RWPE1 (cell line): Measurements from ENCODE around the gene MMD2.

Source experiments
- CTCF ChIA-PET: fragments of 350-600 bp; sonication (Branson Sonifier 250); formaldehyde crosslinking; extraction: SDS; loops from one replicate; lab custom pipeline; 2021; lab: Yijun Ruan, JAX
- POLR2A ChIA-PET: fragments of 400-600 bp; formaldehyde crosslinking; extraction: SDS; loops from one replicate; lab custom pipeline; 2020; ENCODE audit warnings: antibody characterized with exemption; ENCODE audit not compliant: low non-redundant PET; lab: Yijun Ruan, JAX
- DNase-seq: peaks from one replicate; pipeline ENCODE4 v3.0.0; 2012; ENCODE audit warnings: low spot score
- H3K27ac ChIP-seq: fragments of 450-650 bp; 2 replicates; pipeline ENCODE4 v1.5.1; 2017
- TF ChIP-seq, protein P1 (sequence below): fragments of 450-650 bp; conservative IDR thresholded peaks from 2 replicates; pipeline ENCODE4 v1.5.1; 2017; ENCODE audit warnings: low read depth, mild to moderate bottlenecking

Gene MMD2

DNA sequence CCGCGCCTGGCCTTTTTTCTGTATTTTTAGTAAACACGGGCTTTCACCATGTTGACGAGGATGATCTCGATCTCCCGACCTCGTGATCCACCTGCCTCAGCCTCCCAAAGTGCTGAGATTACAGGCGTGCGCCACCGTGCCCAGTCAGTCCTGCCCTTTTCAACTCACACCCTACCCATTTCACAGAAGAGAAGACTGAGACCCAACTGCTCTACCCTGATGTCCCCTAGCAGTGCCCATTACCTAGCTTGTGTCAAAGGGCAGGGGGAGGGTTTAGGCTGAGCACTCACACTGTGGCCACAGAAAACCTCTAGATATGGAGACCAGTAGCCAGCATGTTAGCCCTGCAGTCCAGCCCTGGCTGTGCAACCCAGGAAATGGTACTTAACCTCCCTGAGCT, 15.7 kb downstream of the MMD2 start:
- TF ChIP-seq, protein P1, sequence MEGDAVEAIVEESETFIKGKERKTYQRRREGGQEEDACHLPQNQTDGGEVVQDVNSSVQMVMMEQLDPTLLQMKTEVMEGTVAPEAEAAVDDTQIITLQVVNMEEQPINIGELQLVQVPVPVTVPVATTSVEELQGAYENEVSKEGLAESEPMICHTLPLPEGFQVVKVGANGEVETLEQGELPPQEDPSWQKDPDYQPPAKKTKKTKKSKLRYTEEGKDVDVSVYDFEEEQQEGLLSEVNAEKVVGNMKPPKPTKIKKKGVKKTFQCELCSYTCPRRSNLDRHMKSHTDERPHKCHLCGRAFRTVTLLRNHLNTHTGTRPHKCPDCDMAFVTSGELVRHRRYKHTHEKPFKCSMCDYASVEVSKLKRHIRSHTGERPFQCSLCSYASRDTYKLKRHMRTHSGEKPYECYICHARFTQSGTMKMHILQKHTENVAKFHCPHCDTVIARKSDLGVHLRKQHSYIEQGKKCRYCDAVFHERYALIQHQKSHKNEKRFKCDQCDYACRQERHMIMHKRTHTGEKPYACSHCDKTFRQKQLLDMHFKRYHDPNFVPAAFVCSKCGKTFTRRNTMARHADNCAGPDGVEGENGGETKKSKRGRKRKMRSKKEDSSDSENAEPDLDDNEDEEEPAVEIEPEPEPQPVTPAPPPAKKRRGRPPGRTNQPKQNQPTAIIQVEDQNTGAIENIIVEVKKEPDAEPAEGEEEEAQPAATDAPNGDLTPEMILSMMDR = no peak
- no peak for DNase-seq
- ChIA-PET POLR2A (no interaction called here), CTCF (no interaction called here)
- no peak overlapping the region for H3K27ac ChIP-seq

DNA sequence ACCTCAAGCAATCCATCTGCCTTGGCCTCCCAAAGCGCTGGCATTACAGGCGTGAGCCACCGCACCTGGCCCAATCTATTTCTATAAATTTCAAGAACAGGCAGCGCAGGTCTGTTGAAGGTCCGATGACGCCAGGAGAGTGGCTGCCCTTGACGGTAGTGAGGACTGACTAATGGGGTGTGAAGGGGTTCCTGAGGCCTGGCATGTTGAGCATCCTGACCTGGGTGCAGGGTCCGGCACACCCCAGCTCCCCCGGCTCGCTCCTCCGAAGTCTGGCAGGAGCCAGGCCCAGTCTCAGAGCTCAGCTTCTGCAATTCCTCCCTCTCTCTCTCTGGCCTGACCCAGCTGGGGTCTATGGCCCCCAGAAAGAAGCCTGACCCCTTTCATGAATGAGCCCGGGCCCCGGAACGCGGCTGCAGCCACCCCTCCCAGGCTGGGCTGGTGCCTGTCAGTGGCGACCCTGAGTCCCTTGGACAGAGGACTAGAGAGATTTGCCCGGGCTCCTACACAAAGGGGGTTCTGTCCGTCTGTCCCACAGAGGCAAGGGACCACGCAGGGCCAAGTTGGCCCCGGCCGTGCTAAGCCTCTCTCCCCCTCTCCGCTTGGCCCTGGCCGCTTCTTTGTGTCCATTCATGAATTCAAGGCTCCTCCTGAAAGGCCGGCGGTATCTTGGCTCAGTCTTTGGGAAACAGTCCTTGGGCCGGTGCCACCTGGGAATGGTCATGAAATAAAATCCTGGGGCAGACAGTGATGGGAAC, 18.8 kb downstream of the MMD2 start:
- POLR2A ChIA-PET = no interaction called here
- CTCF ChIA-PET = no interaction called here
- TF ChIP-seq, protein P1 = no peak
- no peak overlapping the region for H3K27ac ChIP-seq
- DNase-seq = no peak

DNA sequence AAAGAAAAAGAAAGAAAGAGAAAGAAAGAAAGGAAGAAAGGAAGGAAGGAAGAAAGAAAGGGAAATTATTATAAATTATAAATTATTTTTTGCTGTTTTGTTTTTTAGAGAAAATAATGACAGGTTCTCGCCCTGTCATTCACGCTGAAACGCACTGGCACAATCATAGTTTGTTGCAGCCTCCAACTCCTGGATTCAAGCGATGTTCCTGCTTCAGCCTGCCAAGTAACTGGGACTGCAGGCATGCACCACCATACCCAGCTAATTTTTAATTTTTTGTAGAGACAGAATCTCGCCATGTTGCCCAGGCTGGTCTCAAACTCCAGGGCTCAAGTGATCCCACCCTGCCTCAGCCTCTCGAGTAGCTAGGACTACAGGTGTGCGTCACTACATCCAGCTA, 21.6 kb downstream of the MMD2 start:
- no peak for DNase-seq
- TF ChIP-seq, protein P1 = no peak
- ChIA-PET POLR2A (no interaction called here), CTCF (no interaction called here)
- no peak overlapping the region for H3K27ac ChIP-seq

DNA sequence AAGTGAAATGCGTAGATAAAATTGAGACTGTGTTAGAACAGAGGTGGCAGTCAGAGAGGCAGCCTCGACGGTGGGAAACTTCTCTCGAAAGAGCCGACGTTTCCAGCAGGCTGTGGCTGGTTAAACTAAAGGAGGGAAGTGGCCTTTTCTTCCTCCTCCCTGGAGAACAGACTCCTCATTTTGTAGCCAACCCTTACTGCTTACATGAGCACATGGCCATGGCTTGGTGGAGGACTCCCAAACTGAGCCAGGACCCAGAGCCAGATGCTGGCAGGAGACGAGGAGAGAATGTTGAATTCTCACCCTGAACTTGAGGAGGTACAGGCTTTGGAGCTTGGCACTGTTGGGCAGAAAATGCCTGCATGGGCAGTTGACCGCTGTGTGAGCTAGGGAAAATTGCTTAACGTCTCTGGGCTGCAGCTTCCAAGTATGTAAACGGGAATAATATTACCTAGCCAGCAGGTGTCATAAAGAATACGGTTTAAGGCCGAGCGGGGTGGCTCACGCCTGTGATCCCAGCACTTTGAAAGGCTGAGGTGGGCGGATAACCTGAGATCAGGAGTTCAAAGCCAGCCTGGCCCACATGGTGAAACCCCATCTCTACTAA, 24.5 kb downstream of the MMD2 start:
- POLR2A ChIA-PET = no interaction called here
- CTCF ChIA-PET = interaction anchor here (0.6 kb wide), 1 partner anchor 51 kb away, joined by 3 read pairs; the partner anchor contains the start of gene RADIL

DNA sequence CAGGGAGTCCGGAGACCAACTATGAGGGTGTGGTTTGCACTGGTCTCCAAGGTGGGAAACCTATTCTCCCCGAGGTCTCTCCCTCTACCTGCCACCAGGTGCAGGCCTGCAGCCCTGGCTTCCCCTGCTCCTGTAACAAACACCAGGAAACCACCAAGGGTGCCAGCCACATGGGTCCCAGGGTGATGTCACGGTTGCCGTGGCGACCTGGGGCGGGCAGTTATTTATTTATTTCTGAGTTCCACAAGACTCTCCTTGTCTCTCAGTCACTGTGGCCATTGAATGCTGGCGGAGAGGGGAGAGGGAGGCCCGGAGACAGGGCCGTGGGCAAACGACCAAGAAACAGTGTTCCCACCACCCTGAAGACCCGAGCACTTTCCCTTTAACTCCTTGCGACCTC, 27.0 kb downstream of the MMD2 start:
- TF ChIP-seq, protein P1 = no peak
- no peak for DNase-seq
- ChIA-PET CTCF (interaction anchor here (0.6 kb wide), 2 partner anchors 485 to 1618 kb away, joined by 4 read pairs; no protein-coding TSS in a partner anchor), POLR2A (no interaction called here)
- no peak overlapping the region for H3K27ac ChIP-seq

More for the DNA sequence above, 24.5 kb downstream of the MMD2 start:
- TF ChIP-seq, protein P1 = no peak
- no peak overlapping the region for H3K27ac ChIP-seq
- no peak for DNase-seq

DNA sequence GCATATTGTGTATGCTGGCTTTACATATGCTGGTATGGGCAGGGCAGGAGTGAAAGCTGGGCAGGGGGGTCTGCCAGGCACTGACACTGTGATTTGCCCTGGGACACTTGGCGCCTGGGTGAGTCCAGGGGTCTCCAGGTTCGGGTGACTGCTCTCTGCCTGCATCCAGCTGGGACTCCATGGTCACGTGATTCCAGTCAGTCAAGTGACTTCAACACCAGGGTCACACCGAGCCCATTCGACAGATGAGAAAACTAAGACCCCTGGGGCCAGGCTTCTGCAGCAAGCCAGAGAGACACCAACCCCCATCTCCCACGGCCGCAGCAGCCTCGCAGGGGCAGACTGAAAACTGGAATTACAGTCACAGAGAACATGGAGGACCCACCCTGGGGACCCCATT, 30.0 kb downstream of the MMD2 start:
- TF ChIP-seq, protein P1 = no peak
- ChIA-PET CTCF (no interaction called here), POLR2A (no interaction called here)
- H3K27ac ChIP-seq = no peak overlapping the region
- no peak for DNase-seq
